Choroid plexus epithelial cell (primary cell): ENCODE measurements around the gene MYCN.

ENCODE experiments used
- DNase-seq: peaks from one replicate; pipeline ENCODE4 v3.0.0-alpha.2; 2010; ENCODE audit warnings: low read depth
- H3K4me3 ChIP-seq: 2 replicates; pipeline ENCODE4 v1.5.1; 2011; ENCODE audit warnings: low read depth, mild to moderate bottlenecking, control low read depth, low read length, moderate library complexity
- TF ChIP-seq, protein P1 (sequence below): conservative IDR thresholded peaks from 2 replicates; pipeline ENCODE4 v1.5.1; 2011; ENCODE audit warnings: low read depth, mild to moderate bottlenecking, control low read depth, inconsistent platforms, low read length, moderate library complexity

MYCN gene

DNA sequence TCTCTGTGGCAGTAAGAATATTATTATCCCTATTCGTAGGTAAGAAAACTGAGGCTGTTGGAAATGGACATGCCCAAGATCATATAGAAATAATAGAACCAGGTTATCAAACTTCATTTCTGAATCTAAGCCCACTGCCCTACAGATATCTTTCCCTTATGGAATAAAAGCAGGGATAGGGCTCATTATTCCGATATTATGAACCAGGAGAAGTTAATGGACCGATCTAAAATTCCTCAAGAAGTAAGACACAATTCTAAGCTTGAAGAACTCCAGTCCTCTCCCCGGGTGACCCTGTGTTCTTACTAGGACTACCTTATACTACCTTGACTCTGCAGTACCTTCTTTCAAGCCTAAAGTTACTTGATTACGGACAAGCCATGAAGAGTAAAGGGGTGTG is 8.4 kb upstream of the MYCN start:
- TF ChIP-seq, protein P1, sequence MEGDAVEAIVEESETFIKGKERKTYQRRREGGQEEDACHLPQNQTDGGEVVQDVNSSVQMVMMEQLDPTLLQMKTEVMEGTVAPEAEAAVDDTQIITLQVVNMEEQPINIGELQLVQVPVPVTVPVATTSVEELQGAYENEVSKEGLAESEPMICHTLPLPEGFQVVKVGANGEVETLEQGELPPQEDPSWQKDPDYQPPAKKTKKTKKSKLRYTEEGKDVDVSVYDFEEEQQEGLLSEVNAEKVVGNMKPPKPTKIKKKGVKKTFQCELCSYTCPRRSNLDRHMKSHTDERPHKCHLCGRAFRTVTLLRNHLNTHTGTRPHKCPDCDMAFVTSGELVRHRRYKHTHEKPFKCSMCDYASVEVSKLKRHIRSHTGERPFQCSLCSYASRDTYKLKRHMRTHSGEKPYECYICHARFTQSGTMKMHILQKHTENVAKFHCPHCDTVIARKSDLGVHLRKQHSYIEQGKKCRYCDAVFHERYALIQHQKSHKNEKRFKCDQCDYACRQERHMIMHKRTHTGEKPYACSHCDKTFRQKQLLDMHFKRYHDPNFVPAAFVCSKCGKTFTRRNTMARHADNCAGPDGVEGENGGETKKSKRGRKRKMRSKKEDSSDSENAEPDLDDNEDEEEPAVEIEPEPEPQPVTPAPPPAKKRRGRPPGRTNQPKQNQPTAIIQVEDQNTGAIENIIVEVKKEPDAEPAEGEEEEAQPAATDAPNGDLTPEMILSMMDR, result no peak
- DNase-seq, result no peak
- no peak overlapping the region for H3K4me3 ChIP-seq

DNA sequence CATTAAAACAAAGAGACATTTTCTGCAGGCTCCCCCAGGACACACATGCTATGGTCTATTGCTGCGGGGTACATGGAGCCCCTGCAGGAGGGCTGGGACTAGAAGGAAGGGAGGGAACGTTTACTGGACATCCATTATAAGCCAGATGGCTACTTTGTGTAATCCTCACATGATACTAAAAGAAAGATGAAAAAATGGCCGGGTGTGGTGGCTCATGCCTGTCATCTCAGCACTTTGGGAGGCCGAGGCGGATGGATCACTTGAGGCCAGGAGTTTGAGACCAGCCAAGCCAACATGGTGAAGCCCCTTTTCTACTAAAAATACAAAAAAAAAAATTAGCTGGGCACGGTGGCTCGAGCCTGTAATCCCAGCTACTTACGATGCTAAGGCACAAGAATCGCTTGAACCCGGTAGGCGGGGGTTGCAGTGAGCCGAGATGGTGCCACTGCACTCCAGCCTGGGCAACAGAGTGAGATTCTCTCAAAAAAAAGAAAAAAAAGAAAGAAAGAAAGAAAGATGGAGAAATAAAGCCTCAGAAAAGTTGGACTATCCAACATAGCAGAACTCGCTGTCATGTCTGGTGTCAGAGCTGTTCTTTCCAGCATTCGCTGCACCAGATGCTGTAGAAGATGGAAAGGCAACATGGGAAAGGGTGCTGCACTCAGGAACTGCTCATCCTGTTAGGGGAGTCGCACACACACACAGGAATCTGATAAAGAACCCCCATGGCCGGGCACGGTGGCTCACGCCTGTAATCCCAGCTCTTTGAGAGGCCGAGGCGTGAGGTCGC is 7.8 kb upstream of the MYCN start:
- DNase-seq, result no peak
- TF ChIP-seq, protein P1, result no peak
- no peak overlapping the region for H3K4me3 ChIP-seq

DNA sequence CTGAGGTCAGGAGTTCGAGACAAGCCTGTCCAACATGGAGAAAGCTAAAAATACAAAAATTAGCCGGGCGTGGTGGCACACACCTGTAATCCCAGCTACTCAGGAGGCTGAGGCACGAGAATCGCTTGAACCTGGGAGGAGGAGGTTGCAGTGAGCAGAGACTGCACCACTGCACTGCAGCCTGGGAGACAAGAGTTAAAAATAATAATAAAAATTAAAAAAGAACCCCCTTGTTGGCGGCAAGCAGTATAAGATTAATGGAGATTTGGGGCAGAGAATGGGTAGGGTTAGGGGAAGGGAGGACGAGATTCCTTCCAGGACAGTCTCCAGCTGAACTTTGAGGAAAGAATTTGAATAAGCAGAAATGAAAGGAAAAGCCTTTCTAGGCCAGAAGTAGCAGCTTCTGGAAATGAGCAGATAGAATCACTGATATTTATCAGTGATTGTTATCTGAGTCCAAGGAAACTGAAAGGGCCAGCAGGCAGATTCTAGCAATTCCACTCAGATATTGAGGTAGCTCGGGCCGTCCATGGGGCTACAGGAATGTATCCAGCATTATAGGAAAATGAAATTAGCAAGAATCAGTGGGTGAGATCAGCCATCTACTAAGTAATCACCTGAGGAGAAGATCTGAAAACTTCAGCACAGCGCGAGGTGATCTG is 7.0 kb upstream of the MYCN start:
- DNase-seq, result no peak

DNA sequence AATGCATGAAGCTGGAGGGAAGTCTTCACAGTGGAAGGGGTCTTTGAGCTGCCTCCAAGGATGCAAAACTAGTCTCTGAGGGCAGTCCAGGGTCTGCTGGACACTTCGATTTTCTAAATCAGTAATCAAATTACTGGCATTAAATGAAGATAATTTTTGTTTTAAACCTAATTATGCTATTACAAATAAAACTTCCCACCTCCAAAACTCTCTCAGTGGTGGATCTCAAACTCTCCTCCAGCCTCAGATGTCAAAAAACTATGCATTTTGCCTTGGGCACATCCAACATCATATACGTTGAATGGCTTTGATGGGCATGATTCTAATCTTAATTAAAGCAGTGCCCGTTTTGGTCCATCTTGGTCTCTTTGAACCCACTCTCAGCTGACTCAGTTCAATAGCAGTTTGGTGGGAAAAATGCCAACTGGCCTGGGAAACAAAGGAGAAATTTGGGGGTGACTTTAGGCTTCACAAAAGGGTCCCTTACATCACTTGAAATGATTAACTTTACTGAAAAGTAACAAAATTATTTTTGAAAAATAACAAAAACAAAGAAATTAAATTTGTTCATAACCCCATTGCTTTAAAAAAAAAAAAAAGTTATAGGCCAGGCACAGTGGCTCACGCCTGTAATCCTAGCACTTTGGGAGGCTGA is 5.9 kb upstream of the MYCN start:
- DNase-seq, result no peak
- TF ChIP-seq, protein P1, result no peak
- no peak overlapping the region for H3K4me3 ChIP-seq

More for the DNA sequence above, 7.0 kb upstream of the MYCN start:
- TF ChIP-seq, protein P1, result no peak
- no peak overlapping the region for H3K4me3 ChIP-seq

DNA sequence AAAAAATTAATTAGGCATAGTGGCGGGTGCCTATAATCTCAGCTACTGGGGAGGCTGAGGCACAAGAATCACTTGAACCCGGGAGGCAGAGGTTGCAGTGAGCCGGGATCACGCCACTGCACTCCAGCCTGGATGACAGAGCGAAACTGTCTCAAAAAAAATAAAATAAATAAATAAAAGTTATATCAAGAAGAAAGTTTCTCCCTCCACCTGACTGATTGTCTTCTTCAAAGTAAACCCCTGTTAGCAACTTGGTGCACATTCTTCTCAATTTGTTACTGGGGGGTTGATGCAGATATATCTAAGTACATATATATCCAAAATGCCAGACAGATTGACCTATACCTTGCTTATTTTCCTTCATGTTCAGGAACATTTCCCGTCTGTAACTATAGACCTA is 5.2 kb upstream of the MYCN start:
- DNase-seq, result no peak
- H3K4me3 ChIP-seq, result no peak overlapping the region
- TF ChIP-seq, protein P1, result no peak

DNA sequence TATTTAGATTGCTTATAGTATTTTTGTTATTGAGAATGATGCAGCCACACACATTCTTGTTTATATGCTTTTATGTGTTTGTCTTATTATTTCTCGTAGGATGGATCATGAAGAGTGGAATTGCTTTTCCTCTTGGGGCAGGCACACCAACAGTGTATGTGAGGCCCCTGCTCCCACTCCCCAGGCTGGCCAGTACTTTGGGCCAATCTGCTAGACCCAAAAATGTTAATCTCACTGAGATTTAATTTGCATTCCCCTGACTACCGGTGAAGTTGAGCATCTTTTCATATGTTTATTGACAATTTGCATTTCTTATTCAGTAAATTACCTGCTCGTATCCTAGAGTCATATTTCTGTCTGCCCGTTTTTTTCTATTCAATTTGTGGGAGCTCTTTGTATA is 4.7 kb upstream of the MYCN start:
- no peak for DNase-seq
- H3K4me3 ChIP-seq, result no peak overlapping the region
- TF ChIP-seq, protein P1, result no peak
